ENCODE measurements around the gene SQOR. TPM values are rescaled to one million over a fixed set of nuclear protein-coding genes. Genes with fewer than 3 reads are reported as not detected.

SQOR gene
- total RNA-seq, 1 experiment from 2014 or later, result 4.3 TPM

DNA sequence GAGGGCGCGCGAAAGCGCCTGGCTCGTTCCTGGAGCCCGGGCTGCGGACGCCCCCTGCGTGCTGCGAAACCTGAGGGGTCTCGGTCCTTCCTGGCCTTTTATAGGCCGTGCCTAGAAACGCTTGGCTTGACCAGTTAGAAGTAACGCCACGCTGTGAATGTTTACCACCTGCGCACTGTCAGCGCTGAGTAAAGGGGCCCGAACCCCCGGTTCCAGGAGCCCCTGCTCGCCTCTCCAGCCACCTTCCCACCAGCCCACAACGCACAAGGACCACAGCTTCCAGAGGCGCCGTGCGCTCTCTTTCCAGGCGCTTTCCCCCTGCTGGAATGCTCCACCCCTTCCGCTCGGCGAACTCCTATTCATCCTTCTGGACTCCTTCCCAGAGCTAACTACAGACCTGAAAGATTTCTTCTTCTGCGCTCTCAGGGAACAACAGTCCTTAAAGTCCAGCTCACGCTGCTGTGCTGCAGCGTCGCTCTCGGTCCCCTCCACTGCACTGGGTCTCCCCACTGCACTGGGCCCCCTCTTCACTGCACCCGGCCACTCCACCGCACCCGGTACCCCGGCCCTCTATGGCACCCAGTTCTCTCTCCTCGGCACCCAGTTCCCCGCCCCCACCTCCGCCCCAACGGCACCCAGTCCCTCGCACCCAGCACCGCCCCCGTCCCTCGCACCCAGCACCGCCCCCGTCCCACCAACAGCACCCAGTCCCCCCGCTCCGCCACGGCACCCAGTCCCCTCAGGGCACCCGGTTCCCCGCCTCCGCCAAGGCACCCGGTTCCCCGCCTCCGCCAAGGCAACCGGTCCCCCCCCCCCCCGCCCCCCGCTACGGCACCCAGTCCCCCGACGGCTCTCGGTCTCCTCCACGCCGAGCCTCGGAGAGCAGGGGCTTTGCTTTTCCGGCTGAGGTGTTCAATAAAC lies 69.8 kb downstream of the SQOR start:
- intact Hi-C loops (cut with micrococcal nuclease; ENCODE audit: unreplicated experiment), result loop anchor here (5.0 to 10.0 kb wide), 2 partner anchors 380 to 598 kb away; no protein-coding TSS in a partner anchor
- DNase-seq (ENCODE audit: low spot score), result peak; percentile 22
- ChIA-PET POLR2A (ENCODE audit: low non-redundant PET) (no interaction called here), CTCF (interaction anchor here (0.8 kb wide), 1 partner anchor 85 kb away, joined by 5 read pairs; no protein-coding TSS in a partner anchor)
- no peaks in the 10 kb centered on the region for H3K36me3 ChIP-seq (ENCODE audit: insufficient read depth, low read length, poor library complexity, severe bottlenecking)
- no TSS peak for BruUV-seq (replicated peaks)
- H3K27me3 ChIP-seq (replicated peaks; ENCODE audit: insufficient read depth, low read depth, low read length, poor library complexity), result no peaks in the 10 kb centered on the region
- no peaks in the 10 kb centered on the region for H3K9me3 ChIP-seq (ENCODE audit: low read depth, low read length, poor library complexity, severe bottlenecking)
- TF ChIP-seq, protein P1, sequence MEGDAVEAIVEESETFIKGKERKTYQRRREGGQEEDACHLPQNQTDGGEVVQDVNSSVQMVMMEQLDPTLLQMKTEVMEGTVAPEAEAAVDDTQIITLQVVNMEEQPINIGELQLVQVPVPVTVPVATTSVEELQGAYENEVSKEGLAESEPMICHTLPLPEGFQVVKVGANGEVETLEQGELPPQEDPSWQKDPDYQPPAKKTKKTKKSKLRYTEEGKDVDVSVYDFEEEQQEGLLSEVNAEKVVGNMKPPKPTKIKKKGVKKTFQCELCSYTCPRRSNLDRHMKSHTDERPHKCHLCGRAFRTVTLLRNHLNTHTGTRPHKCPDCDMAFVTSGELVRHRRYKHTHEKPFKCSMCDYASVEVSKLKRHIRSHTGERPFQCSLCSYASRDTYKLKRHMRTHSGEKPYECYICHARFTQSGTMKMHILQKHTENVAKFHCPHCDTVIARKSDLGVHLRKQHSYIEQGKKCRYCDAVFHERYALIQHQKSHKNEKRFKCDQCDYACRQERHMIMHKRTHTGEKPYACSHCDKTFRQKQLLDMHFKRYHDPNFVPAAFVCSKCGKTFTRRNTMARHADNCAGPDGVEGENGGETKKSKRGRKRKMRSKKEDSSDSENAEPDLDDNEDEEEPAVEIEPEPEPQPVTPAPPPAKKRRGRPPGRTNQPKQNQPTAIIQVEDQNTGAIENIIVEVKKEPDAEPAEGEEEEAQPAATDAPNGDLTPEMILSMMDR (conservative IDR thresholded peaks at IDR 0.05; ENCODE audit: low read depth, low read length), result no peak
- TF ChIP-seq EZH2 (IDR thresholded peaks at IDR 0.05; ENCODE audit: borderline replicate concordance, low read depth, low read length, poor library complexity, severe bottlenecking), result no peak
- no peak overlapping the region for H3K27ac ChIP-seq (ENCODE audit: low read depth, low read length, poor library complexity, severe bottlenecking)
- peak overlapping the region; percentile 48 for H3K4me3 ChIP-seq (ENCODE audit: low read depth, low read length, poor library complexity, severe bottlenecking)
- no peaks in the 10 kb centered on the region for H3K4me1 ChIP-seq (ENCODE audit: insufficient read depth, low read length, poor library complexity, severe bottlenecking)

DNA sequence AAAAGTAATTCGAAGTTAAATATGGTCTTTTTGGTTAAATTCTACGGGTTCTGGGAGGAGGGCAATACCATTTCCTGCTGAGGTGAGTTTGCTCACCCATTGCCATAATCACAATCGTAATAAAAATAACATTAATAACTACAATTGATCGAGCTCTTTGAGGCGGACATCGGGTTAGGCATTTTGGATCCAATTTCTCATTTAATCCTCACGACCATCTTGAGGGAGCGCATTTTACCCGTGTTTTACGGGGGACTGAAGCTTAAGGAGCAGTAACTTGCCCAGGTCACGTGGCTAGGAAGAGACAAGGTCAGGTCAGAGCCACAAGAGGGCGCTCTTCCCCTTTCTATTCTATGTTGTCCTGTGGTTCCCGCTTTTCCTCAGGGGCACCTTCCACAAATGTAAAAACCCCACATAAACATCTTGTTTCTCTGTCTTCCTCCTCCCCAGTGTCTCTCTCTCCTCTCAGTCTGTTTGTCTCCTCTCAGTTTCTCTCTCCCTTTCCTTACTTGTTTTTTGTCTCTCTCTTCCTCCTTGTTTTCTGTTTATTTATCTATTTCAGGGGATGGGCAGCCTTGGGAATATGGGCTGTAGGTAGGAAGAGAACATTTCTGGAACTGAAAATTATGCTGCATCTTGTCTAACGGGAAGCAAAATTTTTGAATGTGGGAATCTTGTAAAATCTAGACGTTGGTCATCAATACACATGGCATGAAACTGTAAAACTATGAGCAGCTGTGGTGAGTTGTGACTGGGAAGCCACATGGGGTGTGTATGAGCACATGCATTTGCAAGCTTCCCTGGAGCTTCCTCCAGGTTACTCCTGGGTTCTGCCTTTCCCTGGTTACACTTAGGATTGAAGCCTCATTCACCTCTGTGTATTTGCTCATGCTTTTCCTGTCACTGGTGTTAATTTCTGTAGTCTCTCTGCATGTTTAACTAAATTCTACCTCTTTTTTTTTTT lies 71.0 kb downstream of the SQOR start:
- TF ChIP-seq EZH2 (IDR thresholded peaks at IDR 0.05; ENCODE audit: borderline replicate concordance, low read depth, low read length, poor library complexity, severe bottlenecking), result no peak
- TF ChIP-seq, protein P1 (conservative IDR thresholded peaks at IDR 0.05; ENCODE audit: low read depth, low read length), result peak; percentile 87
- no TSS peak for BruUV-seq (replicated peaks)
- DNase-seq (ENCODE audit: low spot score), result peak; percentile 91
- POLR2A ChIA-PET (ENCODE audit: low non-redundant PET), result no interaction called here
- Histone ChIP-seq H3K4me1 (ENCODE audit: insufficient read depth, low read length, poor library complexity, severe bottlenecking) (no peaks in the 10 kb centered on the region), H3K36me3 (ENCODE audit: insufficient read depth, low read length, poor library complexity, severe bottlenecking) (no peaks in the 10 kb centered on the region), H3K27me3 (replicated peaks; ENCODE audit: insufficient read depth, low read depth, low read length, poor library complexity) (no peaks in the 10 kb centered on the region), H3K4me3 (ENCODE audit: low read depth, low read length, poor library complexity, severe bottlenecking) (peak overlapping the region; percentile 48), H3K9me3 (ENCODE audit: low read depth, low read length, poor library complexity, severe bottlenecking) (no peaks in the 10 kb centered on the region), H3K27ac (ENCODE audit: low read depth, low read length, poor library complexity, severe bottlenecking) (no peak overlapping the region)
- intact Hi-C loops (cut with micrococcal nuclease; ENCODE audit: unreplicated experiment), result loop anchor here (5.0 to 10.0 kb wide), 2 partner anchors 379 to 597 kb away; no protein-coding TSS in a partner anchor
- CTCF ChIA-PET, result interaction anchor here (0.6 to 1.5 kb wide), 6 partner anchors 9 to 797 kb away, joined by 3 to 14 read pairs (median 4); no protein-coding TSS in a partner anchor

DNA sequence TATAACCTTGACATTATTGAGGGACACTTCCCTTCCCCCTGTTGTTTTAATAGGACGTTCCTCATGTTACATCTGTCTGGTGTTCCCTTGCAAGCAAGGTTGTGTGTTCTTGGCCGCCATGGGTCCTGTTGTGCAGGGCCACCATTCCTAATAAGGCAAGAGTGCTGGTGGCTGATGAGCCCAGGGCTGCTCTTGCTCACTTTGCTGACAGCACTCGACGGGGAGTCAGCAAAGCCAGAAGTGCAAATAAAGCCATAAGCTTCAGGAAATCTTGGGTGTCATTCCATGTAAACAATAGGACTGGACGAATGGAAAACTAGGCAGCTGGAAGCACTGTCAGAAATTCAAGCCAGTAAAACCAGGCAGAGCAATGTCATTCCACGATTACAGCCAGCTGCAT lies 75.8 kb downstream of the SQOR start:
- intact Hi-C loops (cut with micrococcal nuclease; ENCODE audit: unreplicated experiment), result no loop called here
- Histone ChIP-seq H3K27ac (ENCODE audit: low read depth, low read length, poor library complexity, severe bottlenecking) (no peak overlapping the region), H3K27me3 (replicated peaks; ENCODE audit: insufficient read depth, low read depth, low read length, poor library complexity) (no peaks in the 10 kb centered on the region), H3K4me1 (ENCODE audit: insufficient read depth, low read length, poor library complexity, severe bottlenecking) (no peaks in the 10 kb centered on the region), H3K36me3 (ENCODE audit: insufficient read depth, low read length, poor library complexity, severe bottlenecking) (no peaks in the 10 kb centered on the region), H3K4me3 (ENCODE audit: low read depth, low read length, poor library complexity, severe bottlenecking) (no peak overlapping the region), H3K9me3 (ENCODE audit: low read depth, low read length, poor library complexity, severe bottlenecking) (no peaks in the 10 kb centered on the region)
- BruUV-seq (replicated peaks), result no TSS peak
- TF ChIP-seq, protein P1 (conservative IDR thresholded peaks at IDR 0.05; ENCODE audit: low read depth, low read length), result no peak
- TF ChIP-seq EZH2 (IDR thresholded peaks at IDR 0.05; ENCODE audit: borderline replicate concordance, low read depth, low read length, poor library complexity, severe bottlenecking), result no peak
- CTCF ChIA-PET, result no interaction called here
- DNase-seq (ENCODE audit: low spot score), result no peak
- POLR2A ChIA-PET (ENCODE audit: low non-redundant PET), result no interaction called here
